ENCODE data around the gene DNMT3L.
"Not testable (repeated sequence)": the region's sequence is repeated elsewhere in the genome, so short reads cannot be mapped to it uniquely, and the experiment has no call there.

The DNMT3L gene

DNA sequence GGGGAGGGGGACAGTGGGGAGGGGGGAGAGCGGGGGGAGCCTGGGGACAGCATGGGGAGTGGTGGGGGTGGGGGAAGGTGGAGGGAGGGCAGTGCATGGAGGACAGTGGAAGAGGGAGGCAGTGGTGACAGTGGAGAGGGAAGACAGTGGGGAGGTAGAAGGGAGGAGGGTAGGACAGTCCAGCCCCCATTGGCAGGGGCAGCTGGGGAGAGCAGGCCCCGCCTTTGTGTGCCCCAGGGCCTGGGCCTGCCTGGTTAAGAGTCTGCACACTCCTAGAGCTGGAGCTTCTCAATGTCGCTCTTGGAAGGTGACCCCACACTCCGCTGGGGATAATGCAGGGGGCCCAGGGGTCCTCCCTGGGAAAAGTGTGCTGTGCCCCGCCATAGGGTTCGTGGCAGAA is 36.1 kb downstream of the DNMT3L start:
- H3K9ac ChIP-seq (ENCODE audit: low read length); H3K9me3 ChIP-seq (ENCODE audit: control insufficient read depth, low read length); DNase-seq (ENCODE audit: low read depth); H3K27me3 ChIP-seq (replicated peaks; ENCODE audit: control insufficient read depth, insufficient read depth, low read length); H3K36me3 ChIP-seq (ENCODE audit: control insufficient read depth, insufficient read depth, low read length, severe bottlenecking); H3K4me1 ChIP-seq (ENCODE audit: control insufficient read depth, insufficient read depth, low read length); H3K4me3 ChIP-seq (ENCODE audit: low read length): not testable (repeated sequence)

DNA sequence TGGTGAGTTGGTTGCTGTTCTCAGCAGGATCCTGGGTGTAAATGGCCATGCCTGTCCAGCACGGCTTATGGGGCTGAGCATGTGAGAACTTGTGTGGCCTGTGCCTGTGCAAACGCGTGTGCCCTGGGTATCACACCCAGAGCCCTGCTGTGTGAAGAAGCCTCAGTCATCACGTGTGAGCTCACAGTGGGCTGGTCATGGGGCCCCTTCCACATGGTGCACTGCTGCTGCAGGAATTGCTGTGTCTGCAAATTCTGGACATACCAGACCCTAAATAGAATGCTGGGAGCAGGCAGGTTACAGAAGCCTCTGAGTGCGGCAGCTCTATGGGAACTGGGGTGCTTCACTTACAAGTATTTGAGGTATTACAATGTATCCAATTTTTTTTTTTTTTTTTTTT is 38.4 kb downstream of the DNMT3L start:
- not testable (repeated sequence) for H3K27me3 ChIP-seq (replicated peaks; ENCODE audit: control insufficient read depth, insufficient read depth, low read length); H3K36me3 ChIP-seq (ENCODE audit: control insufficient read depth, insufficient read depth, low read length, severe bottlenecking); H3K4me1 ChIP-seq (ENCODE audit: control insufficient read depth, insufficient read depth, low read length); H3K9me3 ChIP-seq (ENCODE audit: control insufficient read depth, low read length); H3K9ac ChIP-seq (ENCODE audit: low read length); DNase-seq (ENCODE audit: low read depth); H3K4me3 ChIP-seq (ENCODE audit: low read length)

DNA sequence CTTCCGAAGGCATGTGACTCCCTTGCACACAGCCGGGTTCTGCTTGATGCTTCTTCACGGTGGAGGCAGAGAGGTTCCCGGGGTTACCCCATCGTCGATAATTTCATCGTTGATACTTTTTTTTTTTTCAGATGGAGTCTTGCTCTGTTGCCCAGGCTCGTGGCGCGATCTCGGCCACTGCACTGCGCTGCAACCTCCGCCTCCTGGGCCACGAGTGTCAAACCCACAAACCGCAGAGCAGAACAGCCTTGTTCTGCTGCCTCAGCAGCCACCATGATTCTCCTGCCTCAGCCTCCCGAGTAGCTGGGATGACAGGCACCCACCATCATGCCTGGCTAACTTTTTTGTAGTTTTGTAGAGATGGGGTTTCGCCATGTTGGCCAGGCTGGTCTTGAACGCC is 41.0 kb downstream of the DNMT3L start:
- not testable (repeated sequence) for H3K4me3 ChIP-seq (ENCODE audit: low read length); H3K9me3 ChIP-seq (ENCODE audit: control insufficient read depth, low read length); H3K27me3 ChIP-seq (replicated peaks; ENCODE audit: control insufficient read depth, insufficient read depth, low read length); H3K36me3 ChIP-seq (ENCODE audit: control insufficient read depth, insufficient read depth, low read length, severe bottlenecking); DNase-seq (ENCODE audit: low read depth); H3K9ac ChIP-seq (ENCODE audit: low read length); H3K4me1 ChIP-seq (ENCODE audit: control insufficient read depth, insufficient read depth, low read length)

DNA sequence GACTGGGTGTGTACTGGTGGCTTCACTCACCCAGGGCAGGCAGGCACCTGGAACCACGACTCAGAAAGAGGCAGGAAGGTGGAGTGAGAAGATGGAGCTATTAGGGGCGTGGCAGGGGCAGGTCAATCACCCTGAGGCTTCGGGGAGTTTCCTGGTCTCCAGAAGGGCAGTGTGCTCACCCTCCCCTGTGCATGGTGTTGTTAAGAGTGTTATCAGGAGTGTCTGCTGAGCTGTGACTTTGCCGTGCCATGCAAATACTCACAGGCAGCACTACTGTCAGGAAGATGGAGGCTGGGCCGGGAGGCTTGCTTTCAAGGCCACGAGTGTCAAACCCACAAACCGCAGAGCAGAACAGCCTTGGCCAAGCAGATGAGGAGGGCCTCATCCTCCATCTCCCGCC is 43.2 kb downstream of the DNMT3L start:
- H3K4me3 ChIP-seq (ENCODE audit: low read length); H3K27me3 ChIP-seq (replicated peaks; ENCODE audit: control insufficient read depth, insufficient read depth, low read length); H3K36me3 ChIP-seq (ENCODE audit: control insufficient read depth, insufficient read depth, low read length, severe bottlenecking); H3K4me1 ChIP-seq (ENCODE audit: control insufficient read depth, insufficient read depth, low read length); DNase-seq (ENCODE audit: low read depth); H3K9me3 ChIP-seq (ENCODE audit: control insufficient read depth, low read length); H3K9ac ChIP-seq (ENCODE audit: low read length): not testable (repeated sequence)

DNA sequence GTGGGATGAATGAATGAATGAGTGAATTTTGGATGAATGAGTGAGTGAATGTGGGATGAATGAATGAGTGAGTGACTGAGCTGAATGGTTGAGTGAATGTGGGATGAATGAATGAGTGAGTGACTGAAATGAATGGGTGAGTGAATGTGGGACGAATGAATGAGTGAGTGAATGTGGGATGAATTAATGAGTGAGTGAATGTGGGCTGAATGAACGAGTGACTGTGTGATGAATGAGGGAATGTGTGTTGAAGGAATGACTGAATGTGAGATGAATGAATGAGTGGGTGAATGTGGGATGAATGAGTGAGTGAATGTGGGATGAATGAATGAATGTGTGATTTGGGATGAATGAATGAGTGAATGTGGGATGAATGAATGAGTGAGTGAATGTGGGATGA is 49.7 kb downstream of the DNMT3L start:
- not testable (repeated sequence) for DNase-seq (ENCODE audit: low read depth); H3K9me3 ChIP-seq (ENCODE audit: control insufficient read depth, low read length); H3K27me3 ChIP-seq (replicated peaks; ENCODE audit: control insufficient read depth, insufficient read depth, low read length); H3K36me3 ChIP-seq (ENCODE audit: control insufficient read depth, insufficient read depth, low read length, severe bottlenecking); H3K9ac ChIP-seq (ENCODE audit: low read length); H3K4me1 ChIP-seq (ENCODE audit: control insufficient read depth, insufficient read depth, low read length); H3K4me3 ChIP-seq (ENCODE audit: low read length)

DNA sequence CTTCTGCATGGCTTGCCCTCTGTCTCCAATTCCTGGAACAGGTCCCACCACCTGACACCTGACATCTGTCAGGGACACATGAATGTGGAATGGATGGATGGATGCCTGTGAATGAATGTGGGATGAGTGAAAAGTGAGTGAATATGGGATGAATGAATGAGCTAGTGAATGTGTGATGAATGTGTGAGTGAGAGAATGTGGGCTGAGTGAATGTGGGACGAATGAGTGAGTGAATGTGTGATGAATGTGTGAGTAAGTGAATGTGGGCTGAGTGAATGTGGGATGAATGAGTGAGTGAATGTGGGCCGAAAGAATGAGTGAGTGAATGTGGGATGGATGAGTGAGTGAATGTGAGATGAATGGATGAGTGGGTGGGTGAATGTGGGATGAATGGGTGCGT is 50.1 kb downstream of the DNMT3L start:
- DNase-seq (ENCODE audit: low read depth); H3K9ac ChIP-seq (ENCODE audit: low read length); H3K27me3 ChIP-seq (replicated peaks; ENCODE audit: control insufficient read depth, insufficient read depth, low read length); H3K4me3 ChIP-seq (ENCODE audit: low read length); H3K9me3 ChIP-seq (ENCODE audit: control insufficient read depth, low read length); H3K36me3 ChIP-seq (ENCODE audit: control insufficient read depth, insufficient read depth, low read length, severe bottlenecking); H3K4me1 ChIP-seq (ENCODE audit: control insufficient read depth, insufficient read depth, low read length): not testable (repeated sequence)

DNA sequence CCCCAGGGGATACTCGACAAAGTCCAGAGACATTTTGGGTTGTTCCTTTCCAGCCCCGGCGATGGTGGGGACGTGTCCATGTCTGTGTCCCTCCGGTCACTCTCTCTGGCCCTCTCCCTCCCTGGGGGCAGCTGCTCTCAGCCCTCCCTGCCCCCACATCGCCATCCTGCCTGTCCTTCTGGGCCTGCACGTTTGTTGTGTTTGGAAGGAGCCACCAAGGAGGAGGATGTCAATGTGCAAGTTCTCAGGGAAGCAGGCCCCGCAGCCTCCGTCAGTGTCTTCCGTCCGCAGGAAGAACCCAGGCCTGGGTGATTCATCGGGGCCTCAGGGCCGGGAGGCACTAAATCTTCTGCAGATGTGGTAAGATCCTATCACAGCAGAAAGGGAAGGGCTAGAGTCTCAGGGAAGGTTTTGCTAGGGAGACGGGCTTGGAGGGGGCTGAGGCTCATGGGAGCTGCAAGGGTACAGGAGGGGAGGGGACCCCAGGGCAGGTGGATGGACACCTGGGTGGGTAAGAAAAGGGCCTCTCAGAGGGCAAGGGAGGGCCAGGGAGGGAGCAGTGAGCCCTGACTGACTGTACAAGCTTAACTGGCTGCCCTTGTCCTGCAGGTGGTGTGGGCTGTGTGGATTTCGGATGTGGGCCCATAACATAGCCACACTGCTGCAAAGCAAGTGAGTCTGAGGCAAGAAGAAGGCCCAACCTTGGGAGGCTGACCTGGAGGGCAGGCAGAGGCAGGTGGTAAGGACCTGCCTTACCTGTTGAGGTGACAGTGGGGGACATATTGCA is 53.6 kb downstream of the DNMT3L start:
- not testable (repeated sequence) for H3K36me3 ChIP-seq (ENCODE audit: control insufficient read depth, insufficient read depth, low read length, severe bottlenecking); H3K4me3 ChIP-seq (ENCODE audit: low read length); H3K9me3 ChIP-seq (ENCODE audit: control insufficient read depth, low read length); H3K9ac ChIP-seq (ENCODE audit: low read length); H3K27me3 ChIP-seq (replicated peaks; ENCODE audit: control insufficient read depth, insufficient read depth, low read length); H3K4me1 ChIP-seq (ENCODE audit: control insufficient read depth, insufficient read depth, low read length)
- peak; percentile 1 for DNase-seq (ENCODE audit: low read depth)

DNA sequence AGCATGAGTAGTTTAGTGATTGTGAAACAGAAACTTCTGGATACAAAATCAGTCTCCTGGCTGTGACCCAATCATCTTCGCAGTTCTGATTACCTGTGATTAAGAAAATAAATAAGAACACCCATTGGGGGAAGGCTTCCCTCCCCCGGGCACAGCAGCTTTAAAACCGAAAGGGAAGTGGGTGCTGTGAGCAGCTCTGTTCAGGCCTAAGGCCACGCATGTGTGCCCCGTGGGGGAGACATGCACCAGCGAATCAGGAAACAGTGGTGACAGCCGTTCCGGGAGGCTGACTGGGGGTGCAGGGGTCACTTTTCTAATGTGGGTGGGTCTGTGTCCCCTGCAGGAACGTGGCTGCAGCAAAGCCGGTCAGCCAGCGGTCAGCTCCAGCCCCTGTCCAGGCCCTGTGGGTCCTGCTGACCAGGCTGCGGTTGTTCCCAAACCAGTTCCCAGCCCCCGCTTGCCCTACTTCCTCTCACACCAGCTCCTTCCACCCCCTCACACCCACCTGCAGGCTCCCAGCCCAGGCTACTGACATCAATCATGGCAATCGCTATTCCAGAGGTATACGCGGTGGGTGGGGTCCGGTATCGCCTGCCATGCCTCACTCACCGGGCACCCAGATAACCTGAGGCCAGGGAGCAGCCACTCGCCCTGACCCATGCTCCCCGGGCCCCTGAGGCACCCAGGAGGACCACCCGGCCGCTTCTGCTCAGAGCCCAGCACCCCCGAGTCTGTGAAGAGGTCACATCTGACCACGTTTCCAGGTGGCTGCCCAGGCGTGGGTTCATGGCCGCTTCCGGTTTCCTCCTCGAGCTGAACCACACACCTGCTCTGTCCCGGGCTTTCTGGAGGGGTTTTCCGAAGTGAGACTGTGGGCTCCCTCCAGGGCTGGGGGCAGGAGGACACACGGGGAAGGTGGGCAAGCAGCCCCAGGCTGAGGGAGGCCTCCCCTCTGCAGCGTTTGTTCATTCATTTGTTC is 54.7 kb downstream of the DNMT3L start:
- H3K4me1 ChIP-seq (ENCODE audit: control insufficient read depth, insufficient read depth, low read length); H3K27me3 ChIP-seq (replicated peaks; ENCODE audit: control insufficient read depth, insufficient read depth, low read length); H3K9me3 ChIP-seq (ENCODE audit: control insufficient read depth, low read length); H3K4me3 ChIP-seq (ENCODE audit: low read length); H3K9ac ChIP-seq (ENCODE audit: low read length); DNase-seq (ENCODE audit: low read depth); H3K36me3 ChIP-seq (ENCODE audit: control insufficient read depth, insufficient read depth, low read length, severe bottlenecking): not testable (repeated sequence)

DNA sequence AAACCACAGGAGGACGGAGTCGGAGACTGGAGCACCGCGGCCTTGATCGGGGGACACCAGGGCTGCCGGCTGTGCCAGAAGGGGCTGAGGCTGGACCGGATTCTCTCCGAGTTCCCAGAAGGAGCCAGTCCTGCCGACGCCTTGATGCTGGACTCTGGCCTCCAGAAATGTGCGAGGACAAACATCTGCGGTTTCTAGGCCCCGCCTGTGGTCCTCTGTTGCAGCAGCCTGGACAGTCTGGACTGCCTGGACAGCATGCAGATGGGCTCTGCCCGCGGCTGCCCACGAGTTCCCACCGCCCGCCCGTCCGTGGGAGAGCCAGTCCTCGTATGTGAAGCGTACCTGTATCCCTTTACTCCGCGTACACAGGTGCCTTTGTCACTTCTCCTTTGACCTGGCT is 55.5 kb downstream of the DNMT3L start:
- H3K36me3 ChIP-seq (ENCODE audit: control insufficient read depth, insufficient read depth, low read length, severe bottlenecking); H3K9ac ChIP-seq (ENCODE audit: low read length); DNase-seq (ENCODE audit: low read depth); H3K9me3 ChIP-seq (ENCODE audit: control insufficient read depth, low read length); H3K27me3 ChIP-seq (replicated peaks; ENCODE audit: control insufficient read depth, insufficient read depth, low read length); H3K4me1 ChIP-seq (ENCODE audit: control insufficient read depth, insufficient read depth, low read length); H3K4me3 ChIP-seq (ENCODE audit: low read length): not testable (repeated sequence)

DNA sequence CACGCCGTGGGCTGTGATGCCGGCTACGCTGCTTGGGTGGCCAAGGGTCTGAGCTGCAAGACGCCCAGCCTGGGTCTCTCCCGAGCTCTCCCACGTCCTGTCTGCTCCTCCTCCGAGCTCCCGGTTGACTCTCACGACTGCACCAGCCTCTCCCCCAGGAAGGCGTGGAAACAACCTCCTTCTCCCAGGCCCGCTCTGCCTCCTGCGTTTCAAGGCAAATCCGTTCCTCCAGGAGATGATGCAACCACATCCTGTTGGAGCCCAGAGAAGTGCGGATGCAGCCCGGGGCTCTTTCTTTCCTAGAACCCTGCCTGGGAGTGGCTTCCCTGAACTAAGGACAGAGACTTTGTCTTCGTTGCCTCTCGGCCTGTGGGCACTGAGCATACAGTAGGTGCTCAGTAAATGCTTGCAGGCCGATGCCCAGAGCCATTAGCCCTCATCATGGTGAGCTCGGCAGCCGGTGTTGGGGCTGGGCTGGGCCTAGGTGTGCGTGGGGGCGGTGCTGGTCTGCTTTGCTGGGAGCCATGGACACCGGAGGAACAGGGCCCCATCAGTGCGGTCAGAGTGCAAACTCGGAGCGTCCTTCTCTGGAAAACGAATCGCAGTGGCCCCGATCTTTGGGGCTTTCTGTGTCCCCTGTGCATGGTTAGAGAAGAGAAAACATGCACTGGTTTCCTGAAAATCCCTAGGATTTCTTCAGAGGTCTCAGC is 59.0 kb downstream of the DNMT3L start:
- not testable (repeated sequence) for H3K9ac ChIP-seq (ENCODE audit: low read length); H3K9me3 ChIP-seq (ENCODE audit: control insufficient read depth, low read length); H3K4me3 ChIP-seq (ENCODE audit: low read length); DNase-seq (ENCODE audit: low read depth); H3K27me3 ChIP-seq (replicated peaks; ENCODE audit: control insufficient read depth, insufficient read depth, low read length); H3K36me3 ChIP-seq (ENCODE audit: control insufficient read depth, insufficient read depth, low read length, severe bottlenecking); H3K4me1 ChIP-seq (ENCODE audit: control insufficient read depth, insufficient read depth, low read length)

DNA sequence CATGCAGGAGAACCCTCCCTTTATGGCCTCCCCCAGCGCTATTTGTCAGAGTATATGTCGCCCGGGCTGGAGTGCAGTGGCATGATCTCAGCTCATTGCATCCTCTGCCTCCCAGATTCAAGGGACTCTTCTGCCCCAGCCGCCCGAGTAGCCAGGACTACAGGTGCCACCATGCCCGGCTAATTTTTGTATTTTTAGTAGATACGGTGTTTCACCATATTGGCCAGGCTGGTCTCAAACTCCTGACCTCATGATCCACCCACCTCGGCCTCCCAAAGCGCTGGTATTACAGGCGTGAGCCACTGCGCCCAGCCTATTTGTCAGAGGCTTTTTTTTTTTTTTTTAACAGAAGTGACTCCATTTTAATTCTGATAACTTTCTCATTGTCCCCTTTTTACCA is 61.7 kb downstream of the DNMT3L start:
- not testable (repeated sequence) for H3K4me1 ChIP-seq (ENCODE audit: control insufficient read depth, insufficient read depth, low read length); H3K9ac ChIP-seq (ENCODE audit: low read length); H3K27me3 ChIP-seq (replicated peaks; ENCODE audit: control insufficient read depth, insufficient read depth, low read length); H3K36me3 ChIP-seq (ENCODE audit: control insufficient read depth, insufficient read depth, low read length, severe bottlenecking); H3K9me3 ChIP-seq (ENCODE audit: control insufficient read depth, low read length); H3K4me3 ChIP-seq (ENCODE audit: low read length); DNase-seq (ENCODE audit: low read depth)
